Measurements from ENCODE around the gene BCR.
A peak's percentile ranks its signal among the peaks of the same experiment; 100 is the strongest.
"Not testable (repeated sequence)": the region's sequence is repeated elsewhere in the genome, so short reads cannot be mapped to it uniquely, and the experiment has no call there.

The BCR gene

GRCh38 chr22:23180301-23180892 lies at the start of gene BCR:
Gene BCR (plus strand): TSS chr22:23180509. CDS start chr22:23180961, 452 bp downstream.
- no peak for DNase-seq (ENCODE audit: low read depth, low spot score)
- peak within 1 kb of the TSS; percentile 56 for H3K27ac ChIP-seq

- no peak for DNase-seq (ENCODE audit: low read depth, low spot score)
- no peak overlapping the region for H3K27ac ChIP-seq
These were observed 49.6 kb upstream of the BCR start for GRCh38 chr22:23130697-23131096.

DNA sequence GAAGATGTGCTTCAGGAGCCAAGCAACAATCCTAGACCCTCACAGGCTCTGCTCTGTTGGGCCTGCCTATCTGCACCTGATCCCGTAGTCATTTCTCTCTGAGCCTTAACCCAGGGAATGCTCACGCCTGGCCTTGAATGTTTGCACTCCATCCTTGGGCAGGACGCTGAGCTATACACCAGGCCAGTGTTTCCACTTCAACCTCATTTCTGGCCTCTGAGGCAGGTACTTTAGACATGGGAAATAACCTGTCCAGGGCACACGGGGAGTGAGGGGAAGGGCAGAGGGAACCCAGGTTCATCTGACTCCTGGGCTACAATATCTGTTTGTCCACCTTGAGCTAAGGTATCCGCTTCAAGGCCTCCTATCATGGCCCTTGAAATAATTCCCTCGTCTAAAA lies 48.4 kb upstream of the BCR start:
- DNase-seq (ENCODE audit: low read depth, low spot score): no peak

GRCh38 chr22:23132376-23133091 lies 47.8 kb upstream of the BCR start:
- no peak overlapping the region for H3K27ac ChIP-seq
- no peak for DNase-seq (ENCODE audit: low read depth, low spot score)

More for the DNA sequence above, 48.4 kb upstream of the BCR start:
- H3K27ac ChIP-seq: no peak overlapping the region

GRCh38 chr22:23133922-23134321 lies 46.4 kb upstream of the BCR start:
- no peak for DNase-seq (ENCODE audit: low read depth, low spot score)
- H3K27ac ChIP-seq: no peak overlapping the region

DNA sequence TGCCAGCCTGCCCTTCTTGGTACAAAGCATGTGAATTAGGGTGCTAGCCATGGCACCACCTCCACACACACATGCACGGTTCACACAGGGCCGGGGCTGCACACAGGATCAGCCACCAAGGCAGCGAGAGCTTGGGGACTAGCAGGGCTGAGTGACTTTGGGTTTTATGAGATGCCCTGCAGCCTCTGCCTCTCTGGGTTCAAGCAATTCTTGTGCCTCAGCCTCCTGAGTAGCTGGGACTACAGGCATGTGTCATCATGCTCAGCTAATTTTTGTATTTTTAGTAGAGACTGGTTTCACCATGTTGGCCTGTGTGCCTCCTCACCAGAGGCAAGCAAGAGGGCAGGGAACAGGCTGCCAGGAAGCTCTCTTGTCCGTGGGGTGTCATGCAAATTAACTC lies 43.3 kb upstream of the BCR start:
- not testable (repeated sequence) for H3K27ac ChIP-seq; DNase-seq (ENCODE audit: low read depth, low spot score)

- H3K27ac ChIP-seq: no peak overlapping the region
- no peak for DNase-seq (ENCODE audit: low read depth, low spot score)
These were observed 42.8 kb upstream of the BCR start for GRCh38 chr22:23137468-23137867.

- no peak for DNase-seq (ENCODE audit: low read depth, low spot score)
- peak overlapping the region; percentile 36 for H3K27ac ChIP-seq
These were observed 42.3 kb upstream of the BCR start for GRCh38 chr22:23137905-23138561.

- peak; percentile 48 for DNase-seq (ENCODE audit: low read depth, low spot score)
- H3K27ac ChIP-seq: peak overlapping the region; percentile 36
These were observed 41.5 kb upstream of the BCR start for GRCh38 chr22:23138584-23139435.

- no peak for DNase-seq (ENCODE audit: low read depth, low spot score)
- no peak overlapping the region for H3K27ac ChIP-seq
These were observed 39.9 kb upstream of the BCR start for GRCh38 chr22:23140385-23140784.

DNA sequence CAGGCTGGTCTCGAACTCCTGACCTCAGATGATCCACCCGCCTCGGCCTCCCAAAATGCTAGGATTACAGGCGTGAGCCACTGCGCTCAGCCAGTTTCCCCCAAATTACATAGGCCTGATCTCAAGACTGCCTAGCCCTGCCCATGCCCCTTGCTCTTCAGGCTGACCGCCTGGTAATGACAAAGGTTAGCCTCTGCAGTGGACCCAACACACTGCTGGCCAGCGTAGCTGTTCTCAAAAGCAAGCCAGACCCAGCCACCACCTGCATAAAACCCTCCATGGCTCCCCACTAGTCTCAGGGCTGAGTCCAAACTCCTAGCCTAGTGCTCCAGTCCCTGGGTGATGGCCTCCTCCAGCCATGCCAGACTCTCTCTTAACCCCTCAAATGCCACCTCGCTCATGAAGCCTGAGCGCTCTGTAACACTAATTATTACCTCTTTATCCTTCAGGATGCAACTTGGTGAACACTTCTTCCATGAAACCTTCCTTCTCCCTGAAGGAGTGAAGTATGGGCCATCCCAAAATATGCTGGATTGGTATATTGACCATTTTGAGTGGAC lies 37.7 kb upstream of the BCR start:
- H3K27ac ChIP-seq: no peak overlapping the region
- no peak for DNase-seq (ENCODE audit: low read depth, low spot score)

DNA sequence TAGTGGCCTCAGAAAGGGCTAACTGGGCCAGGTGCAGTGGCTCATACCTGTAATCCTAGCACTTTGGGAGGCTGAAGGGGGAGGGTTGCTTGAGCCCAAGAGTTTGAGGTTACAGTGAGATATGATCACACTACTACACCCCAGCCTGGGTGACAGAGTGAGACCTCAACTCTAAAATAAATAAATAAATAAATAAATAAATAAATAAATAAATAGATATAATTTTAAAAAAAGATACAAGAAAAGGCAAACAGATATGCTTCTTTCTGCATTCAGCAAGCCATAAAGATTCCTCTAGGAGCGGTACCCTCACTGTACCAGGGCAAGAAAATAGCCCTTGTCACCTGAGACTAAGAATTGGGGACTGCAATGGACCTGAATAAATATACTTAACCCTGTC lies 37.2 kb upstream of the BCR start:
- no peak overlapping the region for H3K27ac ChIP-seq
- no peak for DNase-seq (ENCODE audit: low read depth, low spot score)

DNA sequence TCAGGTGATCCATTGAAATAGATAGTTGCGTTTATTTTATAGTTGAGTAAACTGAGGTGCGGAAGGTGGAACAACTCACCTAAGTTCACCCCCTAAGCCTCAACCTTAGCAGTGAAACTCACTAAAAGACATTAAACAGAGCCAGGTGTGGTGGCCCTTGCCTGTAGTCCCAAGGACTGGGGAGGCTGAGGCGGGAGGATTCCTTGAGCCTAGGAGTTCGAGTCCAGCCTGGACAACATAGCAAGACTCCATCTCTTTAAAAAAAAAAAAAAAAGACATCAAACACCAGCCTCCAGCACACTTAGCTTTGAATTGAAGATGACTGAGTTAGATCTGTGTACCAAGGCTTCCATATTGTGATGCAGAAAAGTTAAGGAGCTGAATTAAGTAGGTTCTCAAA lies 35.9 kb upstream of the BCR start:
- DNase-seq (ENCODE audit: low read depth, low spot score): no peak
- H3K27ac ChIP-seq: no peak overlapping the region

DNA sequence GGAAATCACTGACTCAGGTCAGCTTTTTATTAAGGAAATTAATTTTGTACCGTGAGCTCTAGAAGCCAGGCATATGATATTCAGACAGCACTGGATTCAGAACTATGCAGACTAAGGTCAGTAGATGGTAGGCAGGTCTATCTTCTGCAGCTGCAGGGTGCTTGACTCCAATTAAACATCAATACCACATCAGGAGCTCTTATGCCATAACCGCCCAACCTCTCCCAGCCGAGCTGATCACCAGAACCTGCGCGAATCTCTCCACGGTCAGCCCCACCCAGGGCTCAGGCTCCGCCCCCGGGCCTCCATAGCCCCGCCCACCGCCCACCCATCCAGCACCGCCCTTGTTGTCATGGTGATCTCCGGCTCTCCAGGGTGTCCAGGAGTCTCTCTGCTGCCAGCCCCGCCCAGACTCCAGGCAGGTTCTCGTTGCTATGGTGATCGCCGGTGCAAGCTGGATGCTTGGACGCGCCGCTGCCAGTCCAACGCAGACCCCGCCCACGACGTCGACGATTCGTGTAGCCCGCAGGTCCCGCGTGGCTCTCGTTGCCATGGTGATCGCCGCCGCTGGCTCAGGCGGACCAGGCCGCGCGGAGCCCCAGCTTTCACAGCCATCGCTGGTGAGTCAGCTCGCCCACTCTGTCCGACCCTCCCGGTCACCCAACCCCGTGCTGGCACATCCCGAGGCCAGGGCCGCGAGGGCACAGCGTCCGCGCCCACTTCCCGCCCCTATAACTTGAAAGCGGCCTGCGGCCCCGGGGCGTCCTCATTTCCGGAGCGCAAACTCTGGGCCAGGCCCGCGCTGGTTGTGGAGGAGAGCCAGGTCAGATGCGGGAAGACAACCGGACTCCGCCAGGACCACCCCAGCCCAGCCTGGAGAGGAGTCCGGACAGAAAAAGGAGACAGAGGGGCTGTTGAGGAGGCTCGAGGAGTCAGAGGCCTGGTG lies 35.1 kb upstream of the BCR start, which contains the start of gene RAB36:
RAB36 (plus strand) TSS at position 546 of the 946 bp plus-strand sequence. CDS start 1,140 bp downstream, outside the sequence.
- DNase-seq (ENCODE audit: low read depth, low spot score): peak; percentile 97
- no peak within 1 kb of the TSS for H3K27ac ChIP-seq

GRCh38 chr22:23145878-23146470 lies 34.3 kb upstream of the BCR start:
- H3K27ac ChIP-seq: no peak overlapping the region

GRCh38 chr22:23146478-23147205 lies 33.7 kb upstream of the BCR start:
- no peak overlapping the region for H3K27ac ChIP-seq
- no peak for DNase-seq (ENCODE audit: low read depth, low spot score)

More at GRCh38 chr22:23145878-23146470, 34.3 kb upstream of the BCR start:
- no peak for DNase-seq (ENCODE audit: low read depth, low spot score)

GRCh38 chr22:23147617-23148387 lies 32.5 kb upstream of the BCR start:
- peak; percentile 73 for DNase-seq (ENCODE audit: low read depth, low spot score)
- H3K27ac ChIP-seq: peak overlapping the region; percentile 11
